IPS-NIHi7 (cell line): ENCODE data around the gene LRCH4.

Experiments
- DNase-seq: peaks from one replicate; pipeline ENCODE4 v3.0.0; 2012; ENCODE audit warnings: mixed read lengths; ENCODE audit errors: extremely low spot score

LRCH4 gene

GRCh38 chr7:100585511-100586265 lies at the start of gene LRCH4:
TSS of gene LRCH4 (minus strand) at chr7:100586129. CDS start at chr7:100586100, 29 bp downstream.
- DNase-seq, result peak; percentile 78

GRCh38 chr7:100632951-100633717 lies 47.2 kb upstream of the LRCH4 start:
- peak; percentile 64 for DNase-seq

GRCh38 chr7:100630066-100630465 lies 44.1 kb upstream of the LRCH4 start:
- no peak for DNase-seq

- DNase-seq, result peak; percentile 86
Observed at GRCh38 chr7:100629117-100629716, 43.3 kb upstream of the LRCH4 start.

GRCh38 chr7:100627238-100627549 lies 41.3 kb upstream of the LRCH4 start:
- no peak for DNase-seq

- DNase-seq, result peak; percentile 97
Observed at GRCh38 chr7:100626530-100627237, 40.8 kb upstream of the LRCH4 start.

GRCh38 chr7:100626055-100626454 lies 40.1 kb upstream of the LRCH4 start:
- DNase-seq, result no peak

- DNase-seq, result no peak
Observed at GRCh38 chr7:100623951-100624824, 38.3 kb upstream of the LRCH4 start.

GRCh38 chr7:100621554-100621953 lies 35.6 kb upstream of the LRCH4 start:
- DNase-seq, result no peak

GRCh38 chr7:100620804-100621203 lies 34.9 kb upstream of the LRCH4 start:
- no peak for DNase-seq

- no peak for DNase-seq
Observed at GRCh38 chr7:100620239-100620638, 34.3 kb upstream of the LRCH4 start.

- no peak for DNase-seq
Observed at GRCh38 chr7:100614308-100614861, 28.5 kb upstream of the LRCH4 start.

GRCh38 chr7:100613412-100614175 lies 27.7 kb upstream of the LRCH4 start:
- DNase-seq, result no peak

GRCh38 chr7:100612730-100613390 lies 26.9 kb upstream of the LRCH4 start:
- no peak for DNase-seq

GRCh38 chr7:100611983-100612729 lies 26.2 kb upstream of the LRCH4 start, which contains the start of gene MOSPD3:
TSS of gene MOSPD3 (plus strand) at chr7:100612540. CDS start at chr7:100612792, 252 bp downstream.
- DNase-seq, result peak; percentile 99

GRCh38 chr7:100609958-100610357 lies 24.0 kb upstream of the LRCH4 start:
- DNase-seq, result no peak

GRCh38 chr7:100607111-100607510 lies 21.2 kb upstream of the LRCH4 start:
- no peak for DNase-seq

- no peak for DNase-seq
Observed at GRCh38 chr7:100606313-100606712, 20.4 kb upstream of the LRCH4 start.
